ENCODE measurements around the gene ATP1A3.

The ATP1A3 gene

GRCh38 chr19:41928754-41929535 is 65.1 kb downstream of the ATP1A3 start:
- DNase-seq (ENCODE audit: low read depth) = no peak

GRCh38 chr19:41928221-41928683 is 65.8 kb downstream of the ATP1A3 start, which contains the start of gene ERFL:
ERFL (minus strand) TSS chr19:41928449; CDS start chr19:41912919, 15,530 bp downstream.
- DNase-seq (ENCODE audit: low read depth) = no peak

GRCh38 chr19:41927497-41928192 is 66.4 kb downstream of the ATP1A3 start:
- no peak for DNase-seq (ENCODE audit: low read depth)

- DNase-seq (ENCODE audit: low read depth) = no peak
Observed at GRCh38 chr19:41926763-41927496, 67.1 kb downstream of the ATP1A3 start.

- DNase-seq (ENCODE audit: low read depth) = no peak
Observed at GRCh38 chr19:41926028-41926762, 67.8 kb downstream of the ATP1A3 start.

GRCh38 chr19:41925208-41926003 is 68.6 kb downstream of the ATP1A3 start:
- DNase-seq (ENCODE audit: low read depth) = no peak

- no peak for DNase-seq (ENCODE audit: low read depth)
Observed at GRCh38 chr19:41924151-41925145, 69.6 kb downstream of the ATP1A3 start.

- DNase-seq (ENCODE audit: low read depth) = no peak
Observed at GRCh38 chr19:41923045-41923788, 70.8 kb downstream of the ATP1A3 start.

- DNase-seq (ENCODE audit: low read depth) = no peak
Observed at GRCh38 chr19:41922585-41922984, 71.4 kb downstream of the ATP1A3 start.

GRCh38 chr19:41921577-41922576 is 72.2 kb downstream of the ATP1A3 start:
- DNase-seq (ENCODE audit: low read depth) = no peak

GRCh38 chr19:41920882-41921576 is 73.0 kb downstream of the ATP1A3 start:
- DNase-seq (ENCODE audit: low read depth) = no peak

- no peak for DNase-seq (ENCODE audit: low read depth)
Observed at GRCh38 chr19:41919948-41920712, 73.9 kb downstream of the ATP1A3 start.

- DNase-seq (ENCODE audit: low read depth) = no peak
Observed at GRCh38 chr19:41918653-41919244, 75.3 kb downstream of the ATP1A3 start.

- no peak for DNase-seq (ENCODE audit: low read depth)
Observed at GRCh38 chr19:41918095-41918494, 75.9 kb downstream of the ATP1A3 start.

- DNase-seq (ENCODE audit: low read depth) = no peak
Observed at GRCh38 chr19:41917676-41918075, 76.4 kb downstream of the ATP1A3 start.

Data from GM04503 (cell line).